ENCODE measurements around the gene RPS6KA5. TPM values are rescaled to one million over a fixed set of nuclear protein-coding genes. Genes with fewer than 3 reads are reported as not detected.

The RPS6KA5 gene
- total and polyA plus RNA-seq, 9 of the 15 experiments (the other 6 are each of a cell fraction or from before 2014, with no cell fraction given), result 0.88 to 7.7 (median 4.7) TPM

- TF ChIP-seq ZHX1 (conservative IDR thresholded peaks at IDR 0.05; ENCODE audit: low read length) (no peak), TEAD1 (CRISPR knock-in tag; IDR thresholded peaks at IDR 0.05) (peak in 1 of 2 experiments; percentile 51; a peak in 1 of 4 replicates), POLR2G (IDR thresholded peaks at IDR 0.05; ENCODE audit: low read depth, low read length) (peak; percentile 88), ZSCAN32 (CRISPR knock-in tag; IDR thresholded peaks at IDR 0.05) (no peak), FOXK1 (CRISPR knock-in tag; IDR thresholded peaks at IDR 0.05; ENCODE audit: borderline replicate concordance) (no peak), L3MBTL2 (IDR thresholded peaks at IDR 0.05) (peak; percentile 97), ZBTB1 (CRISPR knock-in tag; IDR thresholded peaks at IDR 0.05; ENCODE audit: borderline replicate concordance, low read depth) (no peak), ATF1 (CRISPR knock-in tag; IDR thresholded peaks at IDR 0.05) (no peak), ATF1 (tag; IDR thresholded peaks at IDR 0.05) (peak; percentile 58), E2F4 (CRISPR knock-in tag; IDR thresholded peaks at IDR 0.05; ENCODE audit: low read depth) (peak; percentile 91), EGR1 (conservative IDR thresholded peaks at IDR 0.05) (peak; percentile 25), CBX3 (IDR thresholded peaks at IDR 0.05; ENCODE audit: borderline replicate concordance in 1 of 2, low read length in 2 of 2) (peak in 1 of 2 experiments; percentile 57; a peak in 1 of 3 replicates), HIVEP1 (CRISPR knock-in tag; IDR thresholded peaks at IDR 0.05) (no peak), CC2D1A (IDR thresholded peaks at IDR 0.05) (no peak), NFYB (IDR thresholded peaks at IDR 0.05; ENCODE audit: extremely low read depth, insufficient read length) (peak; percentile 60), MYC (IDR thresholded peaks at IDR 0.05; ENCODE audit: low read depth, low read length) (peak; percentile 45), MYC (CRISPR knock-in tag; IDR thresholded peaks at IDR 0.05; ENCODE audit: borderline replicate concordance, low read depth) (no peak), RBM25 (IDR thresholded peaks at IDR 0.05; ENCODE audit: low read depth, low read length, severe bottlenecking) (peak; percentile 70)
- TF ChIP-seq, protein P1, sequence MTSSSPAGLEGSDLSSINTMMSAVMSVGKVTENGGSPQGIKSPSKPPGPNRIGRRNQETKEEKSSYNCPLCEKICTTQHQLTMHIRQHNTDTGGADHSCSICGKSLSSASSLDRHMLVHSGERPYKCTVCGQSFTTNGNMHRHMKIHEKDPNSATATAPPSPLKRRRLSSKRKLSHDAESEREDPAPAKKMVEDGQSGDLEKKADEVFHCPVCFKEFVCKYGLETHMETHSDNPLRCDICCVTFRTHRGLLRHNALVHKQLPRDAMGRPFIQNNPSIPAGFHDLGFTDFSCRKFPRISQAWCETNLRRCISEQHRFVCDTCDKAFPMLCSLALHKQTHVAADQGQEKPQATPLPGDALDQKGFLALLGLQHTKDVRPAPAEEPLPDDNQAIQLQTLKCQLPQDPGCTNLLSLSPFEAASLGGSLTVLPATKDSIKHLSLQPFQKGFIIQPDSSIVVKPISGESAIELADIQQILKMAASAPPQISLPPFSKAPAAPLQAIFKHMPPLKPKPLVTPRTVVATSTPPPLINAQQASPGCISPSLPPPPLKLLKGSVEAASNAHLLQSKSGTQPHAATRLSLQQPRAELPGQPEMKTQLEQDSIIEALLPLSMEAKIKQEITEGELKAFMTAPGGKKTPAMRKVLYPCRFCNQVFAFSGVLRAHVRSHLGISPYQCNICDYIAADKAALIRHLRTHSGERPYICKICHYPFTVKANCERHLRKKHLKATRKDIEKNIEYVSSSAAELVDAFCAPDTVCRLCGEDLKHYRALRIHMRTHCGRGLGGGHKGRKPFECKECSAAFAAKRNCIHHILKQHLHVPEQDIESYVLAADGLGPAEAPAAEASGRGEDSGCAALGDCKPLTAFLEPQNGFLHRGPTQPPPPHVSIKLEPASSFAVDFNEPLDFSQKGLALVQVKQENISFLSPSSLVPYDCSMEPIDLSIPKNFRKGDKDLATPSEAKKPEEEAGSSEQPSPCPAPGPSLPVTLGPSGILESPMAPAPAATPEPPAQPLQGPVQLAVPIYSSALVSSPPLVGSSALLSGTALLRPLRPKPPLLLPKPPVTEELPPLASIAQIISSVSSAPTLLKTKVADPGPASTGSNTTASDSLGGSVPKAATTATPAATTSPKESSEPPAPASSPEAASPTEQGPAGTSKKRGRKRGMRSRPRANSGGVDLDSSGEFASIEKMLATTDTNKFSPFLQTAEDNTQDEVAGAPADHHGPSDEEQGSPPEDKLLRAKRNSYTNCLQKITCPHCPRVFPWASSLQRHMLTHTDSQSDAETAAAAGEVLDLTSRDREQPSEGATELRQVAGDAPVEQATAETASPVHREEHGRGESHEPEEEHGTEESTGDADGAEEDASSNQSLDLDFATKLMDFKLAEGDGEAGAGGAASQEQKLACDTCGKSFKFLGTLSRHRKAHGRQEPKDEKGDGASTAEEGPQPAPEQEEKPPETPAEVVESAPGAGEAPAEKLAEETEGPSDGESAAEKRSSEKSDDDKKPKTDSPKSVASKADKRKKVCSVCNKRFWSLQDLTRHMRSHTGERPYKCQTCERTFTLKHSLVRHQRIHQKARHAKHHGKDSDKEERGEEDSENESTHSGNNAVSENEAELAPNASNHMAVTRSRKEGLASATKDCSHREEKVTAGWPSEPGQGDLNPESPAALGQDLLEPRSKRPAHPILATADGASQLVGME (CRISPR knock-in tag; IDR thresholded peaks at IDR 0.05), result no peak
Measured at GRCh38 chr14:90827919-90828610, 232.4 kb downstream of the RPS6KA5 start (continued).
